ENCODE measurements around the gene TAX1BP1.

- TF ChIP-seq CTCF (optimal IDR thresholded peaks at IDR 0.05 in 1 of 3, IDR thresholded peaks at IDR 0.05 in 1 of 3, conservative IDR thresholded peaks at IDR 0.05 in 1 of 3; ENCODE audit: extremely low read depth in 1 of 3, insufficient read depth in 2 of 3, low read length in 3 of 3) (peak in 2 of 3 experiments; percentile 31 to 39), EZH2 (IDR thresholded peaks at IDR 0.05; ENCODE audit: low read length) (no peak)
Measured at GRCh38 chr7:27774717-27775328, 34.9 kb downstream of the TAX1BP1 start.
